Erythroblast (primary cell): Measurements from ENCODE around the gene PDK4.
A peak's percentile ranks its signal among the peaks of the same experiment; 100 is the strongest.
"Not testable (repeated sequence)": the region's sequence is repeated elsewhere in the genome, so short reads cannot be mapped to it uniquely, and the experiment has no call there.

Experiments
- DNase-seq, 2 experiments: peaks; one replicate each; lab custom pipeline; 2025; lab: John Stamatoyannopoulos, UW
- GATA1 ChIP-seq: IDR thresholded peaks from 2 replicates; pipeline ENCODE4 v1.6.1; 2011; ENCODE audit warnings: low read depth, mild to moderate bottlenecking, control low read depth, low read length, moderate library complexity
- POLR2A ChIP-seq: IDR thresholded peaks from 2 replicates; pipeline ENCODE4 v1.6.1; 2011; ENCODE audit warnings: mild to moderate bottlenecking, low read length

Gene PDK4

GRCh38 chr7:95577137-95577536 lies 19.2 kb downstream of the PDK4 start:
- no peak for DNase-seq
- TF ChIP-seq POLR2A (no peak), GATA1 (no peak)

GRCh38 chr7:95569720-95570119 lies 26.6 kb downstream of the PDK4 start:
- no peak for TF ChIP-seq GATA1
- no peak for TF ChIP-seq POLR2A
- DNase-seq, result no peak

GRCh38 chr7:95560674-95561073 lies 35.6 kb downstream of the PDK4 start:
- TF ChIP-seq GATA1 (no peak), POLR2A (no peak)
- DNase-seq, result no peak

GRCh38 chr7:95558864-95559263 lies 37.5 kb downstream of the PDK4 start:
- TF ChIP-seq GATA1 (no peak), POLR2A (no peak)
- peak in 1 of 2 experiments; percentile 12 for DNase-seq

GRCh38 chr7:95556777-95557176 lies 39.5 kb downstream of the PDK4 start:
- TF ChIP-seq POLR2A, result no peak
- TF ChIP-seq GATA1, result no peak
- no peak for DNase-seq

GRCh38 chr7:95553939-95554338 lies 42.4 kb downstream of the PDK4 start:
- no peak for DNase-seq
- TF ChIP-seq GATA1 (no peak), POLR2A (no peak)

GRCh38 chr7:95552010-95552926 lies 44.0 kb downstream of the PDK4 start:
- not testable (repeated sequence) for DNase-seq

GRCh38 chr7:95550546-95550945 lies 45.8 kb downstream of the PDK4 start:
- DNase-seq, result no peak
- TF ChIP-seq POLR2A (no peak), GATA1 (no peak)

- peak; percentile 7 to 38 for DNase-seq
- TF ChIP-seq POLR2A (no peak), GATA1 (no peak)
Measured at GRCh38 chr7:95549818-95550529, 46.3 kb downstream of the PDK4 start.

- TF ChIP-seq GATA1 (no peak), POLR2A (no peak)
Measured at GRCh38 chr7:95547361-95548348, 48.7 kb downstream of the PDK4 start.

GRCh38 chr7:95546647-95547046 lies 49.7 kb downstream of the PDK4 start:
- TF ChIP-seq POLR2A (no peak), GATA1 (no peak)
- DNase-seq, result no peak

More at GRCh38 chr7:95547361-95548348, 48.7 kb downstream of the PDK4 start:
- no peak for DNase-seq

- DNase-seq, result no peak
- TF ChIP-seq GATA1, result no peak
Measured at GRCh38 chr7:95545673-95546072, 50.6 kb downstream of the PDK4 start.

- peak; percentile 6 to 36 for DNase-seq
- TF ChIP-seq GATA1 (no peak), POLR2A (no peak)
Measured at GRCh38 chr7:95545007-95545615, 51.2 kb downstream of the PDK4 start.
